GM19239 (cell line): ENCODE results near the gene KCNQ5.

Experiments used
- DNase-seq: peaks from one replicate; pipeline ENCODE4 v3.0.0; 2011; ENCODE audit warnings: low spot score; ENCODE audit not compliant: insufficient read length
- FAIRE-seq: peaks from 2 replicates; lab custom pipeline; 2011; peaks lifted over from hg19 to GRCh38; lab: Jason Lieb, UNC

The KCNQ5 gene

DNA sequence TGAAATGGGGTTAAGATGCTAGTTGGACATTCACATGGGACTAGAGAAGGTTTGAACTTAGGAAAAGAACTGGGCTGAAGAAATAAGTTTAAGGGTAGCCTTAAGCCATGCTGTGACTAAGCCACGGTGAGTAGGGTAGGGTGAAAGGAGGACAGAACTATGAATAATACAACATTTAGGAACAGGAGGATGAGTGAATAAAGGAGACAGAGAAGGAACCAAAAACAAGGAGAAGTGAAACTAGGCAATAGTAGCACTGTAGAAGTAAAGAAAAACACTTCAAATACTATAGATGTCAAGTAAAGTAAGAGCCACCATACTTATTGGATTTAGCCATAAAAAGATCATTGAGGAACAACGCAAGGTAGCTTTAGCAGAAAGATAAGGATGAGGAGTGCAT is 111.2 kb downstream of the KCNQ5 start:
- peak; percentile 89 for FAIRE-seq
- no peak for DNase-seq

GRCh38 chr6:72738091-72738490 is 116.2 kb downstream of the KCNQ5 start:
- DNase-seq (no peak), FAIRE-seq (no peak)

DNA sequence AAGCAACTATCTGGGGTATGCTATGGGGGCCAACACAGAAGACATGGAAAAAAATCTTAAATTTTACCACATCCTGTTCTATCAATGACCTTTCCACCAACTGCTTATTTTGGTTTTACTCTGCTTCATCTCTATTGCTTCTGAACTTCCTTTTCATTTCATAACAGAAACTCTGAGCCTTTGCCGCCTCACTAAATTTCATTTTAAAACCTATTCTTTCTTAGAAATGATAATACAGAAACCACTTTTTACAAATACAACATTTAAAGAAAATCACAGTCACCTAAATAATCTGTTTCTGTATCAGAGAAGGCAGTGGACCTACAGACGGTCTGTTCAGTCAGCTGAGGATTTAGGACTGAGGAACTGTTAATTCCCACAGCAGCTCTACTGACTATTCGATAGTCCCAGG is 117.5 kb downstream of the KCNQ5 start:
- peak; percentile 97 for FAIRE-seq
- no peak for DNase-seq

- FAIRE-seq (peak; percentile 99), DNase-seq (peak; percentile 39)
Measured at GRCh38 chr6:72740135-72740534, 118.3 kb downstream of the KCNQ5 start.

DNA sequence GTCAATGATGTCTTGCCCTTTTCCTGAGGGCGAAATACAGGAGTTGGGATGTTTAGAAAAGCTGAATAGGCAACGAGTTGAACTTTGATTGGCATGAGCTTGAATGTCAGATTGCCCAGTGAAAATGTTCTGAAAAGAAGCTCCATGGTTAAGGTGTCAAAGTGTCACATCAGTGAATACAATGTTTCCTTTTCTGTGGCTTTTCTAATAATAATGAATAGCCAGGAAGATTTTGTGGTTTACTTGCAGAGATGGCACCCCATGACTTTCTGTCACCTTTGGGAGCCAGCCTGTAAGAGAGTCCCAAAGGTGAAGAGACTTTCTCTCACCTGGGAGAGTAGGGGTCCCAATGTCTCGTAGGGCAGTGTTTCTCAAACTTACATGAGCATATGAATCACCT is 119.2 kb downstream of the KCNQ5 start:
- peak; percentile 82 for FAIRE-seq
- no peak for DNase-seq

- DNase-seq (no peak), FAIRE-seq (no peak)
Measured at GRCh38 chr6:72742001-72742673, 120.3 kb downstream of the KCNQ5 start.

- FAIRE-seq = peak; percentile 79
Measured at GRCh38 chr6:72746276-72746675, 124.4 kb downstream of the KCNQ5 start.

GRCh38 chr6:72748759-72749158 is 126.9 kb downstream of the KCNQ5 start:
- DNase-seq = no peak
- FAIRE-seq = peak; percentile 76

More at GRCh38 chr6:72746276-72746675, 124.4 kb downstream of the KCNQ5 start:
- no peak for DNase-seq

DNA sequence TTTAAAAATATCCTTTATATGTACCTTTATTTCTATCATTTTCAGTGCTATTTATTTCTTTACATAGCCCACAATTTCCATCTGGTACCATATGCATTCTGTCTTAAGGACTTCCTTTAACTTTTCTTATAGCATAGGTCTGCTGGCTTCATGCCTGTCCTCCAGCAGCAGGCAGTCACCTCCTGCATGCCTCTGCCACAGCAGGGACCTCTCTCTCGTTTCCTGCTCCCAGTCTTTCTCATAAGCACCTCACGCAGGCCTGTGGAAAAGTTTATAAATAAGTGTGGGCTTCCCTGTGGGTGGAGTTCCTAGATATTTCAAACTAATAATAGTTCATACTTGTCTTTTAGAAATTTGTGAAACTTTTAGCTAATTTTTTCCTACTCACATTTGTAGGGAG is 133.9 kb downstream of the KCNQ5 start:
- FAIRE-seq = no peak
- DNase-seq = no peak

DNA sequence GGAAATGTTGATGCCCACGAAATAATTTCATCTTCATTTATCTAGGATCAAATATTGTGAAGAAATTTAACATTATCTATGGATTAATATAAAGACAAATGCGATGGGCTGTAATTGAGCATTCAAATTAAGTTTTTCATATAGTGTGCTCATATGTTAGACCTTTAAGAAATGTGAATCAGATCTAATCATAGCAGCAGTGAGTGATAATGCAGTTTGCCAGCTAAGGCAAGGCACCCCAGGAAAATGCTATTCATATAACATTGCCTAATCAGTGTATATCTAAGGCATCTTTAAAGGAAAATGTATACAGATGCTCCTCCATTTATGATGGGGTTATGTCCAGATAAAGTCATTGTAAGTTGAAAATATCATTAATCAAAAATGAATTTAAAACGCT is 135.2 kb downstream of the KCNQ5 start:
- peak; percentile 11 for FAIRE-seq
- DNase-seq = no peak

DNA sequence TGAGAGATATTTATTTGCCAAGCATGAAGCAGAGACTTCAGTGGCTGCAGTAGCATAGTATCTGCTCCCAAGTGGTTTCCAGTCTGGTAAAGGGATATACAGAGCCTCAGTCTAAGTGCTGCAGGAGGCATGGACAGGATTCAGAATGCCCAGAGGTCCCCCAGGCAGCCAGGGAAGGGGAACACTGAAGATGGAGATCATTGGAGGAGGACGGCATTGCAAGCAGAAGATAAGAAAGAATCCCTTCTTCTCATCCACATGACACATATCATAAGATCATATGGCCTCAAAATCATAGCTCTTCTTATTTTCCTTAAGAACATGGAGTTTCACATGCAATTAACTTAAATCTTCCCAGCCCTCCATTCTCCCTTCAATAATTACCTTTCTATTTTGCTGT is 136.1 kb downstream of the KCNQ5 start:
- FAIRE-seq = no peak

GRCh38 chr6:72758901-72759300 is 137.0 kb downstream of the KCNQ5 start:
- DNase-seq = no peak
- peak; percentile 35 for FAIRE-seq

More for the DNA sequence above, 136.1 kb downstream of the KCNQ5 start:
- DNase-seq = no peak

- FAIRE-seq = no peak
- no peak for DNase-seq
Measured at GRCh38 chr6:72760114-72760793, 138.4 kb downstream of the KCNQ5 start.

DNA sequence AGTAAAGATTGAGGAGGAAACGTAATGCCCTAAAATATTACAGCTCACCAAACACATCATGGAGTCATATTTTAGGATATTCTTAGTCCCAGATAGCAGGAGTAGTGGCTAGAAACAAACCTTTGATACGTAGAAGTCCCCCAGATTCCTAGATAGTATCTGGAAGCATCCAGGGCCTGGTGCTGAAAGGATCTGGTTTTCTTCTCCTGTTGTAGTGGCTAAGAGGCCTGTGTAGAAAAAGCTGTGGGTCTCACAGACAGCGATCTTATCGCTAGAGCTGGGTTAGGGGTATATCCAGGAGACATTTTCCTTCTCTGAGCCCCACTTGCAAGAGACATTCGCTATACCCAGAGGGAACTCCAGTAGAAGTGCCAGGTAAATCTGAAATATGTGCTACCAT is 139.9 kb downstream of the KCNQ5 start:
- DNase-seq = no peak
- no peak for FAIRE-seq

DNA sequence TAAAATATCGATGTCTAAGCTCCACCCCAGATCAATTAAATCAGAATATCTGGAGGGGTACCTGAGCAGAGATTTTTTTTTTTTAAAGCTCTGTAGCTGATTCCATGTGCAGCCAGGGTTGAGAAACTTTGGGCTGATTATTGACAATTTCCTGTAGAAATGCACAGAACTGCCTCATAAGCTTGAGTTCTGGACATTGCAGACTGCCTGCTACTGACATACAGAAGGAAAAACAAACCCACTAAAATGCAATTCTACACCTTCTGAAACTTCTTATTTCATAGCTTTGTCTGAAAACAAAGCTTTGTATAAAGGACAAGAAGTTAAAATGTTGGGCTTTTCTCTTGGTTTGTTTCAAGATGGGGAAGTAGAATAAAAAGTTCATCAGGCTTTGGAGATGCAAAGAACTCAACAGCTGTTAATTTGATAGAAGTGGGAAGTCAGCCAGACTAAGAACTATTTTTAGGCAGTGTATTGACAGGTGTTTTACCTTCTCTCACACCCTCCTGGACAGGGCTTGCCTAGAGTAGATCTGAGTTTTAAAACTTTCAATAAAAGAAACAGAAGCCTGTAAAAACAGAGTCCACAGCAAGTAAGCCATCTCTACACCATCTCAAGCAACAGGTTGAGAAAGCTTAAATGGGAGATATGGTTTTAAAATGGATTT is 147.7 kb downstream of the KCNQ5 start:
- DNase-seq (no peak), FAIRE-seq (peak; percentile 89)

- DNase-seq (no peak), FAIRE-seq (no peak)
Measured at GRCh38 chr6:72770959-72771358, 149.1 kb downstream of the KCNQ5 start.

DNA sequence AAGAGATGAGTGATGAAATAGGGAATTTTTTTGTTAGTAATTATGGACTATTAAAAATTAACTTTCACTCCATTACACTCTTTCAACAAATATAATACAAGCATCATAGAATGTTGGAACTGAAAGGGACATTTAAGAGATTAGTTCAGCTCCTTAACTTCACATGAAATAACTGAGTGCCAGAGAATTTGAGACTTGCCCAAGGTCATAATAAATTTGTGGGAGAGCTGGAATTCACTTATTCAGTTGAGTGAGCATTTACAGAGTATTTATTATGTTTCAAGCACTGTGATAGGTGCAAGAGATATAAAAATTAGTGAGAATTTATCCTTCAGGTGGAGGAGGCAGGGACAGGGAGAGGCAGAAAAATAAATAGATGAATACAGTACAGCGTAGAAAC is 154.6 kb downstream of the KCNQ5 start:
- FAIRE-seq (no peak), DNase-seq (no peak)

- FAIRE-seq = no peak
- DNase-seq = no peak
Measured at GRCh38 chr6:72781624-72782023, 159.8 kb downstream of the KCNQ5 start.

GRCh38 chr6:72783035-72783434 is 161.2 kb downstream of the KCNQ5 start:
- FAIRE-seq (no peak), DNase-seq (no peak)

DNA sequence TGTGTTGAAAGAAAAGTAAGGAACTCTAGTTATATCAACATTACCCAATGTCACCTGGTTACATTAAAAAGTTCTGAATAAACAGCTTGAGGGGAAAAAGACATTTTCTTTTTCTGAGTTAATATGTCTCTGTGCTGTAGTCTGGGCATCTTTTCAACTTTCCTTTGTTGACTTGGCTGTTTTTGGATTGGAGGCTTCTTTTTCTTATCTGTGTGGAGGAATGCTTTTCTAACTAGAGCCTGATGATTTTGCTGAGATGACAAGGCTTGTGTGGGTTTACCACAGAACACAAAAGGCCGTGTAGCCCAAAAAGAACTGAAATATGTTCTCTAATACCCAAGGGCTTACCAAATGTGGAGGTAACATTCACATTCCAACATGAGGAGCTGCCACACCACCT is 161.8 kb downstream of the KCNQ5 start:
- FAIRE-seq (no peak), DNase-seq (no peak)

DNA sequence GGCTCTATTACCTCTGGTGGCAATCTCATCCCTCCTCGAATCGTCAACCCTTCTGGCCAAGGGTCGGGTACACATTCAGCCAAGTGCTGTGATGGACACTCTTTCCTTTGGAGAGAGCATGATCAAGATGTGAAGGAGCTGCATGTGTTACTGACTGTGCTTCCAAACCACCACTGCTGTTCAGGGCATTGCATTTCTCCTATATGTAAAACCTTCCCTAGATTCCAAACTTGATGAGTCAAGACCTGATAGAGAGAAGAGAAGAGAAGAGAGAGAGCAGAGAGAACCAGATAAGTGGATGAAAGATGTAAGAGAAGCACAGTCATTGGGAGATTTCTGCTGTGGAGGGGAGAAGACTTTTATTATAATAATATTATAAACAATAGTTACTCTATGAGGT is 162.2 kb downstream of the KCNQ5 start:
- DNase-seq = no peak
- no peak for FAIRE-seq
